ENCODE results near the gene TMEM43. TPM values are rescaled to one million over a fixed set of nuclear protein-coding genes. Genes with fewer than 3 reads are reported as not detected.

Gene TMEM43
- total RNA-seq, 4 donors from 2014 or later, result 93.5 to 114 (median 102) TPM

DNA sequence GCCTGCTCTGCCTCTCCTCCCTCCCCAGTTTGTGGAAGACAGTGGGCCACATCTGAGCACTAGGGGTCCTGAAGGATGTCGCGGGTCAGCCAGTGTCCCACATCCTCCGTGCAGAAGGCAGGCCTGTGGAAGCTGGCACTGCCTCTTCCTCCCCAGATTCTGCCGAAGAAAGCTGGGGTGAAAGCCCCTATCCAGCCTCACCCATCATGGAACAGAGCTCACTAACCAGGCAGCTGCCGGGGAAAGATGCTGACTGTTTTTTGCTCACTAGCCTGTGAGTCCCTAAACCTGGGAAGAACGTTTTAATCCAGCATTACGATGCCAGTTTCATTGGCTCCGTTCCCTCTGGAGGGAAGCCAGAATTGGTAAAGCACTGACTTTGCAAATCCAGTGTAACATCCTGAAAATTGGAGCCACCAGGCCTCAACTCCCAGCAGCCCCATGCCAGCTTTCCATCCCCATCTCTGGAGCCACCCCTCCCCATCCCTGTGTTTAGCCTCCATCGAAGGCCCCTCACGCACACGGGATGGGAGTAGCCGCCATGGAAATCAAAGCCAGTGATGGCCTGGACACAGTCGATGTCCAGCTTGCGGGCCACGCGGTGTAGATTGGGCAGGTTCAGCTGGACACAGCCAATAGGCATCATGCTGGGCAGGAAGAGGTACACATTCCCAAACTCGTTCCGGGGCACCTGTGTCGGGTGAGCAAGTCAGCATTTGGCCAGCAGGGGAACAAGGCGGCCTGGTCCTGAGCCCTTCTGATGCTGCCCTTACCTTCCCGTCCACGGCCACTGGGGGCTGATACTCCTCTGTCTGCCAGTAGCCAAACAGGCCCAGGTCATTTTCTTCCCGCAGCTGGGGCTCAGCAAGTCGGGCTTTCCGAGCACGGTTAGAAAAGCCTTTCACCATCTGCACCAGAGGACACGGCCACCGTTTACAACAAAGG, 23.5 kb downstream of the TMEM43 start:
- Histone ChIP-seq H3K36me3 (no peaks in the 10 kb centered on the region), H3K4me1 (peaks cover 10% of the 10 kb centered on the region in 2 donors), H3K27ac (no peak overlapping the region), H3K27me3 (no peaks in the 10 kb centered on the region), H3K9me3 (no peaks in the 10 kb centered on the region), H3K4me3 (no peak overlapping the region)
- intact Hi-C loops (cut with DNase I; ENCODE audit: low total_unique reads), result no loop called here
- no peak for DNase-seq
- TF ChIP-seq, protein P1, sequence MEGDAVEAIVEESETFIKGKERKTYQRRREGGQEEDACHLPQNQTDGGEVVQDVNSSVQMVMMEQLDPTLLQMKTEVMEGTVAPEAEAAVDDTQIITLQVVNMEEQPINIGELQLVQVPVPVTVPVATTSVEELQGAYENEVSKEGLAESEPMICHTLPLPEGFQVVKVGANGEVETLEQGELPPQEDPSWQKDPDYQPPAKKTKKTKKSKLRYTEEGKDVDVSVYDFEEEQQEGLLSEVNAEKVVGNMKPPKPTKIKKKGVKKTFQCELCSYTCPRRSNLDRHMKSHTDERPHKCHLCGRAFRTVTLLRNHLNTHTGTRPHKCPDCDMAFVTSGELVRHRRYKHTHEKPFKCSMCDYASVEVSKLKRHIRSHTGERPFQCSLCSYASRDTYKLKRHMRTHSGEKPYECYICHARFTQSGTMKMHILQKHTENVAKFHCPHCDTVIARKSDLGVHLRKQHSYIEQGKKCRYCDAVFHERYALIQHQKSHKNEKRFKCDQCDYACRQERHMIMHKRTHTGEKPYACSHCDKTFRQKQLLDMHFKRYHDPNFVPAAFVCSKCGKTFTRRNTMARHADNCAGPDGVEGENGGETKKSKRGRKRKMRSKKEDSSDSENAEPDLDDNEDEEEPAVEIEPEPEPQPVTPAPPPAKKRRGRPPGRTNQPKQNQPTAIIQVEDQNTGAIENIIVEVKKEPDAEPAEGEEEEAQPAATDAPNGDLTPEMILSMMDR (IDR thresholded peaks at IDR 0.05), result no peak
- TF ChIP-seq POLR2A (IDR thresholded peaks at IDR 0.05), result no peak

DNA sequence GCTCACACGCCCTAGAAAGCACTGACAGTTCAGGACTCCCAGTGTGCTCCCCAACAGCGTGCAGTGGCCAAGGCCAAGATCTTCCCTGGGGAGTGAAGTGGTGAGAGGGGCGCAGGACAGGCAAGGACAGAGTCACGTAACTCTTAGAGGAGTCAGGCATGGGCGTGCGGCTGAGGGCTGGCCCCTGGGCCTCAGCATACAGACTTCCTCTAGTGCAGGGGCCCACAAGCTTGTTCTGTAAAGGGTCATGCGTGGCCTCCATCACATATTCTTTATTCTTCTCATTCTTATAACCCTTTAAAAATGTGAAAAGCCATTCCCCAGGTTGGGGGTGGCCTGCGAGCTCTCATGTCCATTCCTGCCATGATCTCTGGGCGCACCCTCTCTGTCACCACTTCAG, 25.2 kb downstream of the TMEM43 start:
- no peak for DNase-seq
- TF ChIP-seq, protein P1 (IDR thresholded peaks at IDR 0.05), result no peak
- TF ChIP-seq POLR2A (IDR thresholded peaks at IDR 0.05), result no peak
- intact Hi-C loops (cut with DNase I; ENCODE audit: low total_unique reads), result no loop called here
- Histone ChIP-seq H3K27ac (no peak overlapping the region), H3K4me1 (peaks cover 6% of the 10 kb centered on the region in 2 donors), H3K36me3 (no peaks in the 10 kb centered on the region), H3K4me3 (no peak overlapping the region), H3K9me3 (no peaks in the 10 kb centered on the region), H3K27me3 (no peaks in the 10 kb centered on the region)

DNA sequence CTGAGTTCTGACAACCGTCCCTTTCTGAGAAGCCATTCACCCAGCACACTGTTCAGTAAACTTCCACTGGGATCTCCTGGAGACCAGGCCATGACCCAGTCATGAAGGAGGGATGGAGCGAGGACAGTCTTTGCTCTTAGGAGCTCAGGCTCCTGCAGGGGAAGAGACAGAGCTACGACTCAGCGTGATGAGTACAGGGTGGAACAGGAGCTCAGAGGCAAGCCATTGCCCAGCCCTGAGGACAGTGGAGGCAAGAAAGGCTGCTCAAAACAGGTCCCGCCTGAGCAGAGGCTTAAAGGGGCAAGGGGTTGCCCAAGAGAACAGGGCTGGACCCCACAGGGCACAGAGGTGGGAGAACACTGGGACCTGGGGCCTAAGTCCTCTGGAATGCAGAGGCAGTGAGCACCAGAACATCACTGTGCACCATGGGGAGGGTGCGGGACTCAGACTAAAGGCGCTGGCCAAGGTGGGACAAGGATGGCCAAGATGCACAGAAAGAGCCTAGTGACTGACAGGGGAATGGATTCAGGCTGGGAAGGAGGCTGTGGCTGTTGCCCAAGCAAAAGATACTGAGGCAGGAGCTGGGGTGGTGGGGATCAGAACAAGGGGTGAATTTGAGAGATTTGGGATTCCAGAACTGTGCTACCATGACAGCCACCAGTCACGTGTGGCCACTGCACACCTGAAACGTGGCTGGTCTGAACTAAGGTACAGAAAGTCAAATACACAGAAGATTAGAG, 25.8 kb downstream of the TMEM43 start:
- H3K9me3 ChIP-seq, result no peaks in the 10 kb centered on the region
- intact Hi-C loops (cut with DNase I; ENCODE audit: low total_unique reads), result no loop called here
- H3K27me3 ChIP-seq, result no peaks in the 10 kb centered on the region
- peaks cover 0 to under 1% of the 10 kb centered on the region in 2 donors for H3K4me1 ChIP-seq
- no peak for TF ChIP-seq POLR2A (IDR thresholded peaks at IDR 0.05)
- TF ChIP-seq, protein P1 (IDR thresholded peaks at IDR 0.05), result no peak
- DNase-seq, result no peak
- no peak overlapping the region for H3K27ac ChIP-seq
- H3K36me3 ChIP-seq, result no peaks in the 10 kb centered on the region
- no peak overlapping the region for H3K4me3 ChIP-seq

DNA sequence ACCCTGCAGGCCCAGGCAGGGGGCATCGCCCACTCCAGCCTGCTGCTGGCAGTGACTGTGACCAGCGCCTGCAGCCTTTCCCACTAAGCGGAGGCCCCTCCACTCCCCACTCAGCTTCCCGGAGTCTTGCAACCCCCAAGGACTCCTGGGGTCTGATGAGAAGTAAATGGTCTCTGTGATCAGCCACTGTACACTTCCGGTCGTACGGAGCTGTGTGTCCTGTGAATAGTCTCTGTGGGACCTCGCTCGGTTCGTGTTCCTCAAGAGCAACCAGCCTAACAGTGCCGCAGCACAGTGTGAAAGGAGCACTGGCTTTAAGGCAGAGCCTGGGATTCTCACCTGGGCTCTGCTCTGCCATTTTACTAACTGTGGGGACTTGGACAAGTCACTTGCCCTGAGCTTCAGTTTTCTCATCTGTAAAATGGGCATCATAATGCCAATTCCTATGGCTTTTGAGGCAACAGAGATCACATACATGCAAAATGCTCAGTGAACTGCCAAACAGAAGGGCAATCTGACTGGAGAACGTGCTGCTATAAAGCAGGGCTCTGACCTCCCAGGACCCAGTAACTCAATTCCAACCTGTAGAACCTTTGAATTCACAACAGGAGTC, 26.7 kb downstream of the TMEM43 start:
- Histone ChIP-seq H3K4me3 (no peak overlapping the region), H3K36me3 (no peaks in the 10 kb centered on the region), H3K4me1 (no peaks in the 10 kb centered on the region), H3K27me3 (no peaks in the 10 kb centered on the region), H3K9me3 (no peaks in the 10 kb centered on the region), H3K27ac (no peak overlapping the region)
- TF ChIP-seq, protein P1 (IDR thresholded peaks at IDR 0.05), result no peak
- TF ChIP-seq POLR2A (IDR thresholded peaks at IDR 0.05), result no peak
- intact Hi-C loops (cut with DNase I; ENCODE audit: low total_unique reads), result no loop called here
- no peak for DNase-seq
